ENCODE results near the gene GDPD3.

DNA sequence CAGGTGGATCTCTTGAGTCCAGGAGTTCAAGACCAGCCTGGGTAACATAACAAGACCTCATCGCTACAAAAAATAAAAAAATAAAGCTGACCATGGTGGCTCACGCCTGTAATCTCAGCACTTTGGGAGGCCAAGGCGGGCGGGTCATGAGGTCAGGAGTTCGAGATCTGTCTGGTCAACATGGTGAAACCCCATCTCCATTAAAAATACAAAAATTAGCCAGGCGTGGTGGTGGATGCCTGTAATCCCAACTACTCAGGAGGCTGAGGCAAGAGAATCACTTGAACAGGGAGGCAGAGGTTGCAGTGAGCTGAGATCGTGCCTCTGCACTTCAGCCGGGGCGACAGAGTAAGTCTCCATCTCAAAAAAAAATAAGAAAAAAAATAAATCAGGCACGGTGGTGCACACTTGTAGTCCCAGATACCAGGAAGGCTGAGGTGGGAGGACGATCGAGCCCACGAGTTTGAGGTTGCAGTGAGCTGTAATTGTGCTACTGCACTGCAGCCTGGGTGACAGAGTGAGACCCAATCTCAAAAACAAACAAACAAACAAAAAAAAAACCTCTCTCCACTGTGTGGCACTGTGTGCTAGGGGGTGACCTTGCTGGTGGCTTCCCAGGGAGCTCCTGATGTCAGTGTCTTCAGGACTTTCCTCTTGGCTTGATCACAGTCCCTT is 29.5 kb upstream of the GDPD3 start:
- TF ChIP-seq POLR2A (IDR thresholded peaks at IDR 0.05; ENCODE audit: low read depth, low read length) (no peak), TAF1 (IDR thresholded peaks at IDR 0.05; ENCODE audit: borderline replicate concordance, low read depth, low read length) (no peak), POLR2AphosphoS5 (IDR thresholded peaks at IDR 0.05; ENCODE audit: low read depth, low read length) (no peak)

Data from GM12892 (cell line).